ENCODE measurements around the gene ROCK2. TPM values are rescaled to one million over a fixed set of nuclear protein-coding genes. Genes with fewer than 3 reads are reported as not detected.
"Not testable (repeated sequence)": the region's sequence is repeated elsewhere in the genome, so short reads cannot be mapped to it uniquely, and the experiment has no call there.

The ROCK2 gene
- total and polyA plus RNA-seq, 5 donors from 2014 or later: 8.6 to 20.6 (median 10.4) TPM

DNA sequence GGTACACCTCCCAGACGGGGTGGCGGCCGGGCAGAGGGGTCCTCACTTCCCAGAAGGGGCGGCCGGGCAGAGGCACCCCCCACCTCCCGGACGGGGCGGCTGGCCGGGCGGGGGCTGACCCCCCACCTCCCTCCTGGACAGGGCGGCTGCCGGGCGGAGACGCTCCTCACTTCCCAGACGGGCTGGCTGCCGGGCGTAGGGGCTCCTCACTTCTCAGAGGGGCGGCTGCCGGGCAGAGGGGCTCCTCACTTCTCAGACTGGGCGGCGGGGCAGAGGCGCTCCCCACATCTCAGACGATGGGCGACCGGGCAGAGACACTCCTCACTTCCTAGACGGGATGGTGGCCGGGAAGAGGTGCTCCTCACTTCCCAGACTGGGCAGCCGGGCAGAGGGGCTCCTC is 179.4 kb downstream of the ROCK2 start:
- not testable (repeated sequence) for H3K4me1 ChIP-seq (ENCODE audit: control insufficient read depth, insufficient read depth, low read length, poor library complexity, severe bottlenecking); H3K27me3 Mint-ChIP-seq; H3K9me3 ChIP-seq (ENCODE audit: control insufficient read depth in 2 of 2, low read length in 2 of 2); ATAC-seq (ENCODE audit: low read depth in 2 of 2); H3K27ac ChIP-seq (ENCODE audit: insufficient read depth, low read length, poor library complexity, severe bottlenecking); H3K36me3 ChIP-seq (ENCODE audit: control insufficient read depth, insufficient read depth, low read length); H3K4me3 ChIP-seq (ENCODE audit: low read depth, low read length); H3K4me3 Mint-ChIP-seq; H3K27ac Mint-ChIP-seq; H3K9me3 Mint-ChIP-seq; DNase-seq; H3K27me3 ChIP-seq (ENCODE audit: control insufficient read depth, insufficient read depth, low read length)
- Mint-ChIP-seq H3K4me1 (peaks cover 5 to 25% (median 14%) of the 10 kb centered on the region in 4 donors), H3K36me3 (peaks cover 30% of the 10 kb centered on the region)

- Mint-ChIP-seq H3K9me3 (peaks cover 0 to 2% (median 0%) of the 10 kb centered on the region in 7 donors), H3K27ac (no peak overlapping the region), H3K36me3 (peaks cover 27% of the 10 kb centered on the region), H3K4me3 (peak overlapping the region in 1 of 4 donors; percentile 58), H3K27me3 (no peaks in the 10 kb centered on the region), H3K4me1 (peaks cover 5 to 29% (median 14%) of the 10 kb centered on the region in 4 donors)
- Histone ChIP-seq H3K36me3 (ENCODE audit: control insufficient read depth, insufficient read depth, low read length) (peaks cover 6% of the 10 kb centered on the region), H3K4me3 (ENCODE audit: low read depth, low read length) (no peak overlapping the region), H3K27me3 (ENCODE audit: control insufficient read depth, insufficient read depth, low read length) (no peaks in the 10 kb centered on the region), H3K27ac (ENCODE audit: insufficient read depth, low read length, poor library complexity, severe bottlenecking) (no peak overlapping the region), H3K9me3 (ENCODE audit: control insufficient read depth in 2 of 2, low read length in 2 of 2) (no peaks in the 10 kb centered on the region), H3K4me1 (ENCODE audit: control insufficient read depth, insufficient read depth, low read length, poor library complexity, severe bottlenecking) (peaks cover 7% of the 10 kb centered on the region)
- no peak for ATAC-seq (ENCODE audit: low read depth in 2 of 2)
- no peak for DNase-seq
Measured at GRCh38 chr2:11163439-11164317, 180.8 kb downstream of the ROCK2 start.

- Histone ChIP-seq H3K27me3 (ENCODE audit: control insufficient read depth, insufficient read depth, low read length) (no peaks in the 10 kb centered on the region), H3K4me1 (ENCODE audit: control insufficient read depth, insufficient read depth, low read length, poor library complexity, severe bottlenecking) (peaks cover 8% of the 10 kb centered on the region), H3K36me3 (ENCODE audit: control insufficient read depth, insufficient read depth, low read length) (peaks cover 6% of the 10 kb centered on the region), H3K27ac (ENCODE audit: insufficient read depth, low read length, poor library complexity, severe bottlenecking) (no peak overlapping the region), H3K9me3 (ENCODE audit: control insufficient read depth in 2 of 2, low read length in 2 of 2) (no peaks in the 10 kb centered on the region), H3K4me3 (ENCODE audit: low read depth, low read length) (no peak overlapping the region)
- H3K9me3 Mint-ChIP-seq: peaks cover 0 to 2% (median 0%) of the 10 kb centered on the region in 7 donors
- ATAC-seq (ENCODE audit: low read depth in 2 of 2) (no peak), DNase-seq (no peak)
- peaks cover 19% of the 10 kb centered on the region for H3K36me3 Mint-ChIP-seq
- no peaks in the 10 kb centered on the region for H3K27me3 Mint-ChIP-seq
- no peak overlapping the region for H3K4me3 Mint-ChIP-seq
- peaks cover 5 to 35% (median 16%) of the 10 kb centered on the region in 4 donors for H3K4me1 Mint-ChIP-seq
- H3K27ac Mint-ChIP-seq: peak overlapping the region in 2 of 3 donors; percentile 11 to 47
Measured at GRCh38 chr2:11161747-11162146, 182.7 kb downstream of the ROCK2 start.

GRCh38 chr2:11160731-11161455 is 183.5 kb downstream of the ROCK2 start:
- DNase-seq (peak in 1 of 3 donors; percentile 76), ATAC-seq (ENCODE audit: low read depth in 2 of 2) (peak; percentile 35 to 65)
- Histone ChIP-seq H3K4me1 (ENCODE audit: control insufficient read depth, insufficient read depth, low read length, poor library complexity, severe bottlenecking) (peaks cover 16% of the 10 kb centered on the region), H3K27me3 (ENCODE audit: control insufficient read depth, insufficient read depth, low read length) (no peaks in the 10 kb centered on the region), H3K27ac (ENCODE audit: insufficient read depth, low read length, poor library complexity, severe bottlenecking) (peak overlapping the region; percentile 67), H3K9me3 (ENCODE audit: control insufficient read depth in 2 of 2, low read length in 2 of 2) (no peaks in the 10 kb centered on the region), H3K4me3 (ENCODE audit: low read depth, low read length) (no peak overlapping the region), H3K36me3 (ENCODE audit: control insufficient read depth, insufficient read depth, low read length) (peaks cover 6% of the 10 kb centered on the region)
- Mint-ChIP-seq H3K27ac (peak overlapping the region; percentile 17 to 88 (median 71)), H3K27me3 (no peaks in the 10 kb centered on the region), H3K4me3 (peak overlapping the region; percentile 39 to 68 (median 62)), H3K36me3 (peaks cover 19% of the 10 kb centered on the region), H3K4me1 (peaks cover 5 to 39% (median 22%) of the 10 kb centered on the region in 4 donors), H3K9me3 (peaks cover 0 to 2% (median 0%) of the 10 kb centered on the region in 7 donors)

- H3K4me3 ChIP-seq (ENCODE audit: low read depth, low read length): no peak overlapping the region
- H3K4me3 Mint-ChIP-seq: peak overlapping the region in 1 of 4 donors; percentile 64
- DNase-seq (no peak), ATAC-seq (ENCODE audit: low read depth in 2 of 2) (no peak)
- no peaks in the 10 kb centered on the region for H3K27me3 Mint-ChIP-seq
- H3K36me3 Mint-ChIP-seq: peaks cover 19% of the 10 kb centered on the region
- no peaks in the 10 kb centered on the region for H3K9me3 ChIP-seq (ENCODE audit: control insufficient read depth in 2 of 2, low read length in 2 of 2)
- peaks cover 20% of the 10 kb centered on the region for H3K4me1 ChIP-seq (ENCODE audit: control insufficient read depth, insufficient read depth, low read length, poor library complexity, severe bottlenecking)
- H3K4me1 Mint-ChIP-seq: peaks cover 5 to 41% (median 23%) of the 10 kb centered on the region in 4 donors
- no peak overlapping the region for H3K27ac ChIP-seq (ENCODE audit: insufficient read depth, low read length, poor library complexity, severe bottlenecking)
- peaks cover 6% of the 10 kb centered on the region for H3K36me3 ChIP-seq (ENCODE audit: control insufficient read depth, insufficient read depth, low read length)
- H3K27ac Mint-ChIP-seq: no peak overlapping the region
- H3K9me3 Mint-ChIP-seq: peaks cover 0 to 2% (median 0%) of the 10 kb centered on the region in 7 donors
- no peaks in the 10 kb centered on the region for H3K27me3 ChIP-seq (ENCODE audit: control insufficient read depth, insufficient read depth, low read length)
Measured at GRCh38 chr2:11160256-11160655, 184.2 kb downstream of the ROCK2 start.

DNA sequence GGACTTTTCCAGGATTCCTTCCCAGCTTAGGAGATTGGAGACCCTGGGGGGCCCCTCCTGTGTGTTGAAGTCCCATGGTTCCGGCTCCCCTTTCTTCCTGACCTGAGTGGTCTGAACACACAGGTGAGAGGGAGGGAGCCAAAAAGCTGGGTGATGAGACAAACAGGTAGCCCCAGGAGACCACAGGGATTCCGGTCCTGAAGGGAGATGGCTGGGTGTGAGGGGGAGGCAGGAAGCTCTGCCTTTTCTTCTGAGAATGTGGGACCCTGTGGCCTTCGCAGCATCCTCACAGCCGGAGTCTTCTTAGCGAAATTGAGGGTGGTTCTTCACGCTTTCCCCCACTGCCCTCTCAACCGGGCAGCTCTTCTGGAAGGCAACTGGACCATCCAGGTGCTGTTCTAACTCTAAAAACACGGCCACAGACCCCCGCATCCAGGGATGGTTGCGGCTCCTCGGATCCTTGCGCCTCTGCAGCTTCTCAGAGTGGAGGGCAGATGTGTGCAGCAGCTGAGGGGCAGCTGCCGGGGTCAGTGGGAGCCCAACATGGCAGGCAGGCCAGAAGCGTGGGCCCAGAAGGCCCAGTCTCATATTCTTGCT is 184.8 kb downstream of the ROCK2 start:
- Mint-ChIP-seq H3K27ac (peak overlapping the region in 1 of 3 donors; percentile 56), H3K36me3 (peaks cover 19% of the 10 kb centered on the region), H3K9me3 (peaks cover 0 to 2% (median 0%) of the 10 kb centered on the region in 7 donors), H3K4me1 (peaks cover 5 to 41% (median 23%) of the 10 kb centered on the region in 4 donors), H3K4me3 (peak overlapping the region in 2 of 4 donors; percentile 52 to 64), H3K27me3 (no peaks in the 10 kb centered on the region)
- H3K4me1 ChIP-seq (ENCODE audit: control insufficient read depth, insufficient read depth, low read length, poor library complexity, severe bottlenecking): peaks cover 21% of the 10 kb centered on the region
- H3K27me3 ChIP-seq (ENCODE audit: control insufficient read depth, insufficient read depth, low read length): no peaks in the 10 kb centered on the region
- H3K4me3 ChIP-seq (ENCODE audit: low read depth, low read length): no peak overlapping the region
- no peaks in the 10 kb centered on the region for H3K9me3 ChIP-seq (ENCODE audit: control insufficient read depth in 2 of 2, low read length in 2 of 2)
- ATAC-seq (ENCODE audit: low read depth in 2 of 2) (no peak), DNase-seq (no peak)
- no peak overlapping the region for H3K27ac ChIP-seq (ENCODE audit: insufficient read depth, low read length, poor library complexity, severe bottlenecking)
- H3K36me3 ChIP-seq (ENCODE audit: control insufficient read depth, insufficient read depth, low read length): peaks cover 6% of the 10 kb centered on the region

GRCh38 chr2:11158916-11159573 is 185.4 kb downstream of the ROCK2 start:
- no peak for DNase-seq
- H3K27ac ChIP-seq (ENCODE audit: insufficient read depth, low read length, poor library complexity, severe bottlenecking): no peak overlapping the region
- H3K9me3 Mint-ChIP-seq: peaks cover 0 to 1% (median 0%) of the 10 kb centered on the region in 7 donors
- H3K4me1 Mint-ChIP-seq: peaks cover 5 to 41% (median 25%) of the 10 kb centered on the region in 4 donors
- H3K36me3 ChIP-seq (ENCODE audit: control insufficient read depth, insufficient read depth, low read length): peaks cover 6% of the 10 kb centered on the region
- peaks cover 18% of the 10 kb centered on the region for H3K36me3 Mint-ChIP-seq
- H3K4me3 Mint-ChIP-seq: no peak overlapping the region
- ATAC-seq (ENCODE audit: low read depth in 2 of 2): no peak
- no peaks in the 10 kb centered on the region for H3K27me3 Mint-ChIP-seq
- H3K27me3 ChIP-seq (ENCODE audit: control insufficient read depth, insufficient read depth, low read length): no peaks in the 10 kb centered on the region
- no peaks in the 10 kb centered on the region for H3K9me3 ChIP-seq (ENCODE audit: control insufficient read depth in 2 of 2, low read length in 2 of 2)
- H3K27ac Mint-ChIP-seq: no peak overlapping the region
- no peak overlapping the region for H3K4me3 ChIP-seq (ENCODE audit: low read depth, low read length)
- H3K4me1 ChIP-seq (ENCODE audit: control insufficient read depth, insufficient read depth, low read length, poor library complexity, severe bottlenecking): peaks cover 27% of the 10 kb centered on the region
